PFSK-1 (cell line): ENCODE results near the gene RBPMS2.

Experiments used
- FOXP2 ChIP-seq: optimal IDR thresholded peaks from 2 replicates; pipeline ENCODE3; 2011; ENCODE audit warnings: borderline replicate concordance, control low read depth, inconsistent platforms; ENCODE audit not compliant: insufficient read depth; ENCODE audit errors: extremely low read length, extremely low read depth
- POLR2AphosphoS5 ChIP-seq: IDR thresholded peaks from 2 replicates; pipeline ENCODE4 v1.6.1; 2012; ENCODE audit warnings: low read depth, mild to moderate bottlenecking, control low read depth, low read length, moderate library complexity
- SIN3A ChIP-seq: IDR thresholded peaks from 2 replicates; pipeline ENCODE4 v1.6.1; 2012; ENCODE audit warnings: mild to moderate bottlenecking, low read length, moderate library complexity, borderline replicate concordance; ENCODE audit not compliant: insufficient read depth
- TAF1 ChIP-seq: IDR thresholded peaks from 2 replicates; pipeline ENCODE4 v1.6.1; 2012; ENCODE audit warnings: low read length, control low read depth, borderline replicate concordance; ENCODE audit not compliant: insufficient read depth
- TF ChIP-seq, protein P1 (sequence below), 2 experiments: IDR thresholded peaks; 2 replicates each; pipeline versions ENCODE4 v1.6.1 to v1.8.0; 2011 to 2012; ENCODE audit warnings: low read depth in 2 of 2, low read length in 2 of 2, control low read depth in 1 of 2, inconsistent platforms in 1 of 2, mild to moderate bottlenecking in 1 of 2, moderate library complexity in 1 of 2; ENCODE audit not compliant: insufficient read depth in 1 of 2

Gene RBPMS2

DNA sequence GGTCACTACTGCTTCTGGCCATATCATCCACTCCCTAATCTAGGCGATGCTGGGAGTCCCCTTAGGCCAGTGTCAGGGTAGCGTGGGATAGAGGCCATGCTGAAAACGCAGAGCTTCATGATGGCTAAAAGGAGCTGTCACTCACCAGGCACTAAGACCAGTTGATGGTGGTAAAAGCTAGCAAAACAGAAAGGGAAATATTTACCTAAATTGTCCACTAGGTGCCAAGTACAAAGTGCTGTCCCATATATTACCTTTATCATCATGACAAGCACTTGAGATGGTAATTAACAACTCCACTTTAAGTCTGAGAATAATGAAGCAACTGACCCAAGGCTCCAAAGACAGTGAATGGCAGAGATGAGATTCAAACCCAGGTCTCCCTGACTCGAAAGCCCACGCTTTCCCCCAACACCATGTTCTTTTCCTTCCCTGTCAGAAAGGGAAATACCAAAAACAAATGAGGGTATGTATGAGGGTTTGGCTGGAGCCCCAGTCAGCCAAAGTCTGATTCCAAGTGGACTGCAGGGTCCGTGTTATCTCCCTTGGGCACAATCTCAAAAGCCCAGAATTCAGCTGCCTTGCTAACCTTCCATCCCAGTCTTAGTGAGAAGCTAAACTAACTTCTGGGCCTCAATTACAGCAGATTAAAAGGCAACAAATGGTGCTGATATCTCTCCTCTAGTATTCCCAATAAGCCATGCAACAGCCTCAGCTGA is 84.7 kb downstream of the RBPMS2 start:
- TF ChIP-seq POLR2AphosphoS5 (no peak; the same call in 1 of the 2 replicates), SIN3A (no peak), TAF1 (no peak), FOXP2 (no peak)
- TF ChIP-seq, protein P1, sequence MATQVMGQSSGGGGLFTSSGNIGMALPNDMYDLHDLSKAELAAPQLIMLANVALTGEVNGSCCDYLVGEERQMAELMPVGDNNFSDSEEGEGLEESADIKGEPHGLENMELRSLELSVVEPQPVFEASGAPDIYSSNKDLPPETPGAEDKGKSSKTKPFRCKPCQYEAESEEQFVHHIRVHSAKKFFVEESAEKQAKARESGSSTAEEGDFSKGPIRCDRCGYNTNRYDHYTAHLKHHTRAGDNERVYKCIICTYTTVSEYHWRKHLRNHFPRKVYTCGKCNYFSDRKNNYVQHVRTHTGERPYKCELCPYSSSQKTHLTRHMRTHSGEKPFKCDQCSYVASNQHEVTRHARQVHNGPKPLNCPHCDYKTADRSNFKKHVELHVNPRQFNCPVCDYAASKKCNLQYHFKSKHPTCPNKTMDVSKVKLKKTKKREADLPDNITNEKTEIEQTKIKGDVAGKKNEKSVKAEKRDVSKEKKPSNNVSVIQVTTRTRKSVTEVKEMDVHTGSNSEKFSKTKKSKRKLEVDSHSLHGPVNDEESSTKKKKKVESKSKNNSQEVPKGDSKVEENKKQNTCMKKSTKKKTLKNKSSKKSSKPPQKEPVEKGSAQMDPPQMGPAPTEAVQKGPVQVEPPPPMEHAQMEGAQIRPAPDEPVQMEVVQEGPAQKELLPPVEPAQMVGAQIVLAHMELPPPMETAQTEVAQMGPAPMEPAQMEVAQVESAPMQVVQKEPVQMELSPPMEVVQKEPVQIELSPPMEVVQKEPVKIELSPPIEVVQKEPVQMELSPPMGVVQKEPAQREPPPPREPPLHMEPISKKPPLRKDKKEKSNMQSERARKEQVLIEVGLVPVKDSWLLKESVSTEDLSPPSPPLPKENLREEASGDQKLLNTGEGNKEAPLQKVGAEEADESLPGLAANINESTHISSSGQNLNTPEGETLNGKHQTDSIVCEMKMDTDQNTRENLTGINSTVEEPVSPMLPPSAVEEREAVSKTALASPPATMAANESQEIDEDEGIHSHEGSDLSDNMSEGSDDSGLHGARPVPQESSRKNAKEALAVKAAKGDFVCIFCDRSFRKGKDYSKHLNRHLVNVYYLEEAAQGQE (IDR thresholded peaks at IDR 0.05; ENCODE audit: insufficient read depth in 1 of 2, low read depth in 2 of 2, low read length in 2 of 2): no peak

GRCh38 chr15:64690008-64690407 is 85.4 kb downstream of the RBPMS2 start:
- TF ChIP-seq TAF1 (no peak), FOXP2 (no peak), SIN3A (no peak), POLR2AphosphoS5 (no peak)
- TF ChIP-seq, protein P1 (IDR thresholded peaks at IDR 0.05; ENCODE audit: insufficient read depth in 1 of 2, low read depth in 2 of 2, low read length in 2 of 2): no peak
